PC-9 (cell line): ENCODE measurements around the gene ST8SIA6. TPM values are rescaled to one million over a fixed set of nuclear protein-coding genes. Genes with fewer than 3 reads are reported as not detected.

Experiments
- BruUV-seq: library from RNA; stranded (reverse); fragments of 400-500 nt; replicated peaks from 2 replicates; lab custom pipeline; 2021; lab: Mats Ljungman, UMichigan
- CTCF ChIA-PET: fragments of 300-600 bp; sonication (Branson Sonifier 250); formaldehyde crosslinking; loops from one replicate; lab custom pipeline; 2022; ENCODE audit warnings: antibody characterized with exemption; lab: Charles Lee
- POLR2A ChIA-PET: fragments of 300-600 bp; sonication (Branson Sonifier 250); formaldehyde crosslinking; loops from one replicate; lab custom pipeline; 2022; ENCODE audit warnings: antibody characterized with exemption; ENCODE audit not compliant: unreplicated experiment; lab: Charles Lee
- DNase-seq, 2 experiments: peaks; one replicate each; pipeline versions ENCODE4 v3.0.0 to v3.0.0-alpha.2; 2015 to 2022; ENCODE audit warnings: mixed read lengths in 1 of 2
- H2AFZ ChIP-seq: fragments of 200-600 bp; sonication (generic); 2 replicates; pipeline ENCODE4 v1.8.1; 2017; ENCODE audit warnings: antibody characterized with exemption
- H3F3A ChIP-seq: fragments of 200-600 bp; sonication (generic); 2 replicates; pipeline ENCODE4 v1.8.1; 2017; ENCODE audit warnings: antibody characterized with exemption, mild to moderate bottlenecking, low read depth; ENCODE audit not compliant: insufficient read depth
- H3K27ac ChIP-seq: fragments of 200-600 bp; sonication (generic); 2 replicates; pipeline ENCODE4 v1.6.1; 2016; ENCODE audit warnings: mixed run types
- H3K27me3 ChIP-seq: fragments of 200-600 bp; sonication (generic); 2 replicates; pipeline ENCODE4 v1.6.1; 2016; ENCODE audit warnings: low read depth, mixed run types; ENCODE audit not compliant: insufficient read depth
- H3K36me3 ChIP-seq: fragments of 200-600 bp; sonication (generic); 2 replicates; pipeline ENCODE4 v1.6.1; 2016; ENCODE audit warnings: low read depth, mixed run types
- H3K4me1 ChIP-seq: fragments of 200-600 bp; sonication (generic); replicated peaks from 2 replicates; pipeline ENCODE4 v1.6.1; 2016; ENCODE audit warnings: mixed run types; ENCODE audit not compliant: insufficient read depth
- H3K4me2 ChIP-seq: fragments of 200-600 bp; sonication (generic); 2 replicates; pipeline ENCODE4 v1.6.1; 2017; ENCODE audit warnings: mixed run types
- H3K4me3 ChIP-seq: fragments of 200-600 bp; sonication (generic); 2 replicates; pipeline ENCODE4 v1.6.1; 2016; ENCODE audit warnings: mixed run types
- H3K79me2 ChIP-seq: fragments of 200-600 bp; sonication (generic); 2 replicates; pipeline ENCODE4 v1.6.1; 2017; ENCODE audit warnings: low read depth, mixed run types
- H3K9me2 ChIP-seq: fragments of 200-600 bp; sonication (generic); 2 replicates; pipeline ENCODE4 v1.8.1; 2017; ENCODE audit warnings: mild to moderate bottlenecking; ENCODE audit not compliant: insufficient read depth
- H3K9me3 ChIP-seq: fragments of 200-600 bp; sonication (generic); 2 replicates; pipeline ENCODE4 v1.8.1; 2016; ENCODE audit warnings: low read depth; ENCODE audit not compliant: insufficient read depth
- H4K20me1 ChIP-seq: fragments of 200-600 bp; sonication (generic); 2 replicates; pipeline ENCODE4 v1.8.1; 2017; ENCODE audit not compliant: insufficient read depth
- EZH2 ChIP-seq: fragments of 200-600 bp; sonication (generic); IDR thresholded peaks from 2 replicates; pipeline ENCODE4 v1.8.0; 2017; ENCODE audit warnings: antibody characterized with exemption, low read depth
- intact Hi-C: fragments of 100-400 bp; cut with micrococcal nuclease; formaldehyde crosslinking; loops from one replicate; pipeline ENCODE4 v1.10.0; 2022; ENCODE audit not compliant: unreplicated experiment
- total RNA-seq: library from RNA; stranded (reverse); gene quantifications from 2 replicates; pipeline ENCODE4 v1.2.3, GENCODE V29; 2021
- TF ChIP-seq, protein P1 (sequence below): fragments of 200-600 bp; sonication (generic); conservative IDR thresholded peaks from 2 replicates; pipeline ENCODE4 v1.6.1; 2017; ENCODE audit warnings: mixed run types, antibody characterized with exemption, mild to moderate bottlenecking, moderate library complexity

Gene ST8SIA6
- total RNA-seq, 1 experiment from 2014 or later = 2.1 TPM

GRCh38 chr10:17422931-17423330 is 31.5 kb downstream of the ST8SIA6 start:
- Histone ChIP-seq H3K79me2 (no peaks in the 10 kb centered on the region), H3K4me3 (no peak overlapping the region), H3K27me3 (no peaks in the 10 kb centered on the region), H3K9me2 (no peaks in the 10 kb centered on the region), H3K27ac (no peak overlapping the region), H3K4me2 (no peak overlapping the region), H3K36me3 (no peaks in the 10 kb centered on the region), H3K9me3 (no peaks in the 10 kb centered on the region), H4K20me1 (no peaks in the 10 kb centered on the region), H2AFZ (no peak overlapping the region), H3K4me1 (no peaks in the 10 kb centered on the region), H3F3A (no peaks in the 10 kb centered on the region)
- intact Hi-C loops = no loop called here
- TF ChIP-seq, protein P1, sequence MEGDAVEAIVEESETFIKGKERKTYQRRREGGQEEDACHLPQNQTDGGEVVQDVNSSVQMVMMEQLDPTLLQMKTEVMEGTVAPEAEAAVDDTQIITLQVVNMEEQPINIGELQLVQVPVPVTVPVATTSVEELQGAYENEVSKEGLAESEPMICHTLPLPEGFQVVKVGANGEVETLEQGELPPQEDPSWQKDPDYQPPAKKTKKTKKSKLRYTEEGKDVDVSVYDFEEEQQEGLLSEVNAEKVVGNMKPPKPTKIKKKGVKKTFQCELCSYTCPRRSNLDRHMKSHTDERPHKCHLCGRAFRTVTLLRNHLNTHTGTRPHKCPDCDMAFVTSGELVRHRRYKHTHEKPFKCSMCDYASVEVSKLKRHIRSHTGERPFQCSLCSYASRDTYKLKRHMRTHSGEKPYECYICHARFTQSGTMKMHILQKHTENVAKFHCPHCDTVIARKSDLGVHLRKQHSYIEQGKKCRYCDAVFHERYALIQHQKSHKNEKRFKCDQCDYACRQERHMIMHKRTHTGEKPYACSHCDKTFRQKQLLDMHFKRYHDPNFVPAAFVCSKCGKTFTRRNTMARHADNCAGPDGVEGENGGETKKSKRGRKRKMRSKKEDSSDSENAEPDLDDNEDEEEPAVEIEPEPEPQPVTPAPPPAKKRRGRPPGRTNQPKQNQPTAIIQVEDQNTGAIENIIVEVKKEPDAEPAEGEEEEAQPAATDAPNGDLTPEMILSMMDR = no peak
- TF ChIP-seq EZH2 = no peak
- ChIA-PET CTCF (no interaction called here), POLR2A (no interaction called here)
- no peak for DNase-seq
- BruUV-seq = no TSS peak

GRCh38 chr10:17418249-17418648 is 36.1 kb downstream of the ST8SIA6 start:
- H3K4me1 ChIP-seq = no peaks in the 10 kb centered on the region
- H3K4me2 ChIP-seq = no peak overlapping the region
- H4K20me1 ChIP-seq = no peaks in the 10 kb centered on the region
- no peaks in the 10 kb centered on the region for H3K9me3 ChIP-seq
- H3K79me2 ChIP-seq = no peaks in the 10 kb centered on the region
- no peak overlapping the region for H3K27ac ChIP-seq
- no peaks in the 10 kb centered on the region for H3K36me3 ChIP-seq
- H3K4me3 ChIP-seq = no peak overlapping the region
- no TSS peak for BruUV-seq
- intact Hi-C loops = no loop called here
- DNase-seq = no peak
- TF ChIP-seq, protein P1 = no peak
- TF ChIP-seq EZH2 = no peak
- H3K9me2 ChIP-seq = no peaks in the 10 kb centered on the region
- no peaks in the 10 kb centered on the region for H3K27me3 ChIP-seq
- H3F3A ChIP-seq = no peaks in the 10 kb centered on the region
- no peak overlapping the region for H2AFZ ChIP-seq
- CTCF ChIA-PET = no interaction called here
- POLR2A ChIA-PET = interaction anchor here (0.7 kb wide), 2 partner anchors 313 to 554 kb away, joined by 4 read pairs; no protein-coding TSS in a partner anchor

- Histone ChIP-seq H3K36me3 (no peaks in the 10 kb centered on the region), H3F3A (no peaks in the 10 kb centered on the region), H3K4me2 (no peak overlapping the region), H3K27me3 (no peaks in the 10 kb centered on the region), H3K4me3 (no peak overlapping the region), H3K79me2 (no peaks in the 10 kb centered on the region), H3K9me2 (no peaks in the 10 kb centered on the region), H3K4me1 (no peaks in the 10 kb centered on the region), H2AFZ (no peak overlapping the region), H3K27ac (no peak overlapping the region), H3K9me3 (no peaks in the 10 kb centered on the region), H4K20me1 (no peaks in the 10 kb centered on the region)
- BruUV-seq = no TSS peak
- ChIA-PET CTCF (no interaction called here), POLR2A (no interaction called here)
- no peak for TF ChIP-seq EZH2
- TF ChIP-seq, protein P1 = no peak
- no peak for DNase-seq
- intact Hi-C loops = no loop called here
Measured at GRCh38 chr10:17416442-17417211, 37.8 kb downstream of the ST8SIA6 start.
